CD4-positive, alpha-beta memory T cell (primary cell): ENCODE measurements around the gene TFDP2. TPM values are rescaled to one million over a fixed set of nuclear protein-coding genes. Genes with fewer than 3 reads are reported as not detected.

Experiments
- CTCF ChIA-PET: fragments of 350-600 bp; sonication (Branson Sonifier 250); formaldehyde crosslinking; loops from one replicate; lab custom pipeline; 2021; ENCODE audit warnings: inconsistent platforms; ENCODE audit not compliant: partially characterized antibody; lab: Charles Lee
- POLR2A ChIA-PET: fragments of 350-600 bp; sonication (Branson Sonifier 250); formaldehyde crosslinking; loops from one replicate; lab custom pipeline; 2021; ENCODE audit not compliant: partially characterized antibody; lab: Charles Lee
- DNase-seq, 5 donors: peaks; one replicate each; pipeline versions ENCODE4 v3.0.0 to v3.0.0-alpha.2; 2020 to 2022; ENCODE audit warnings: mixed read lengths in 1 of 5
- H3K27ac ChIP-seq: one replicate; pipeline ENCODE4 v1.7.0; 2013; ENCODE audit warnings: low read depth, low read length
- H3K27me3 ChIP-seq: 2 replicates; pipeline ENCODE4 v1.7.0; 2013; ENCODE audit warnings: mild to moderate bottlenecking, low read length, moderate library complexity; ENCODE audit not compliant: insufficient read depth
- H3K36me3 ChIP-seq: 2 replicates; pipeline ENCODE4 v1.7.0; 2013; ENCODE audit warnings: mild to moderate bottlenecking, low read length, moderate library complexity; ENCODE audit not compliant: insufficient read depth
- H3K4me1 ChIP-seq: 2 replicates; pipeline ENCODE4 v1.7.0; 2013; ENCODE audit warnings: mild to moderate bottlenecking, low read length, moderate library complexity; ENCODE audit not compliant: insufficient read depth
- H3K4me3 ChIP-seq, 2 donors: one replicate each; pipeline ENCODE4 v1.7.0; 2013; ENCODE audit warnings: low read length in 2 of 2, mild to moderate bottlenecking in 1 of 2
- H3K9me3 ChIP-seq, 2 donors: one replicate each; pipeline ENCODE4 v1.7.0; 2013; ENCODE audit warnings: low read length in 2 of 2, control low read depth in 1 of 2; ENCODE audit not compliant: control insufficient read depth in 1 of 2
- H3K27ac Mint-ChIP-seq, 7 donors: one replicate each; pipeline ENCODE4 v1.8.0; 2020 to 2021; ENCODE audit warnings: mixed read lengths in 7 of 7, mild to moderate bottlenecking in 6 of 7, inconsistent platforms in 3 of 7, moderate library complexity in 3 of 7
- H3K27me3 Mint-ChIP-seq, 2 donors: one replicate each; pipeline ENCODE4 v1.8.0; 2020 to 2021; ENCODE audit warnings: mixed read lengths in 2 of 2
- H3K36me3 Mint-ChIP-seq, 2 donors: one replicate each; pipeline ENCODE4 v1.8.0; 2020 to 2021; ENCODE audit warnings: mixed read lengths in 2 of 2, inconsistent platforms in 1 of 2, mild to moderate bottlenecking in 1 of 2
- H3K4me1 Mint-ChIP-seq, 4 donors: one replicate each; pipeline ENCODE4 v1.8.0; 2020 to 2021; ENCODE audit warnings: mixed read lengths in 4 of 4, mild to moderate bottlenecking in 1 of 4
- H3K4me3 Mint-ChIP-seq, 8 donors: one replicate each; pipeline ENCODE4 v1.8.0; 2020 to 2021; ENCODE audit warnings: mixed read lengths in 8 of 8, mild to moderate bottlenecking in 7 of 8, moderate library complexity in 6 of 8, inconsistent platforms in 3 of 8
- H3K9me3 Mint-ChIP-seq, 8 donors: one replicate each; pipeline ENCODE4 v1.8.0; 2020 to 2021; ENCODE audit warnings: mixed read lengths in 8 of 8, mild to moderate bottlenecking in 5 of 8, inconsistent platforms in 3 of 8, moderate library complexity in 1 of 8
- intact Hi-C: fragments of 100-400 bp; cut with micrococcal nuclease; formaldehyde crosslinking; loops from one replicate; pipeline ENCODE4 v1.15.1; 2023
- polyA plus RNA-seq, 2 donors: library from polyadenylated mRNA; unstranded; fragments of 300-500 nt; fragmentation: Illumina TruSeq; gene quantifications; one replicate each; pipeline ENCODE4 v1.2.3, GENCODE V29; 2021
- total RNA-seq, 2 experiments: library from RNA; stranded (reverse); gene quantifications; one replicate each; pipeline ENCODE4 v1.2.3, GENCODE V29; 2021

Gene TFDP2
- total and polyA plus RNA-seq, 4 experiments from 2014 or later: 13.6 to 31.5 (median 22.2) TPM

- no peak overlapping the region for H3K4me3 ChIP-seq
- intact Hi-C loops: no loop called here
- H3K27ac Mint-ChIP-seq: peak overlapping the region in 1 of 7 donors; percentile 6
- H3K9me3 ChIP-seq: no peaks in the 10 kb centered on the region
- no peaks in the 10 kb centered on the region for H3K4me1 ChIP-seq
- H3K9me3 Mint-ChIP-seq: no peaks in the 10 kb centered on the region
- DNase-seq: no peak
- no peaks in the 10 kb centered on the region for H3K36me3 ChIP-seq
- H3K4me1 Mint-ChIP-seq: no peaks in the 10 kb centered on the region
- H3K36me3 Mint-ChIP-seq: peaks cover 9 to 20% of the 10 kb centered on the region in 2 donors
- no peak overlapping the region for H3K27ac ChIP-seq
- no peak overlapping the region for H3K4me3 Mint-ChIP-seq
- POLR2A ChIA-PET: no interaction called here
- CTCF ChIA-PET: interaction anchor here (1.2 kb wide), 1 partner anchor 10 kb away, joined by 3 read pairs; no protein-coding TSS in a partner anchor
- no peaks in the 10 kb centered on the region for H3K27me3 Mint-ChIP-seq
- H3K27me3 ChIP-seq: no peaks in the 10 kb centered on the region
Measured at GRCh38 chr3:141972399-141972798, 176.9 kb downstream of the TFDP2 start.

- Mint-ChIP-seq H3K27ac (no peak overlapping the region), H3K36me3 (peaks cover 8 to 18% of the 10 kb centered on the region in 2 donors), H3K4me1 (no peaks in the 10 kb centered on the region), H3K27me3 (no peaks in the 10 kb centered on the region), H3K4me3 (no peak overlapping the region), H3K9me3 (no peaks in the 10 kb centered on the region)
- intact Hi-C loops: no loop called here
- ChIA-PET POLR2A (no interaction called here), CTCF (interaction anchor here (0.6 to 0.9 kb wide), 2 partner anchors 56 to 249 kb away, joined by 3 read pairs; no protein-coding TSS in a partner anchor)
- Histone ChIP-seq H3K9me3 (no peaks in the 10 kb centered on the region), H3K4me1 (no peaks in the 10 kb centered on the region), H3K27me3 (no peaks in the 10 kb centered on the region), H3K27ac (no peak overlapping the region), H3K4me3 (no peak overlapping the region), H3K36me3 (no peaks in the 10 kb centered on the region)
- DNase-seq: no peak
Measured at GRCh38 chr3:141971571-141971970, 177.8 kb downstream of the TFDP2 start.

DNA sequence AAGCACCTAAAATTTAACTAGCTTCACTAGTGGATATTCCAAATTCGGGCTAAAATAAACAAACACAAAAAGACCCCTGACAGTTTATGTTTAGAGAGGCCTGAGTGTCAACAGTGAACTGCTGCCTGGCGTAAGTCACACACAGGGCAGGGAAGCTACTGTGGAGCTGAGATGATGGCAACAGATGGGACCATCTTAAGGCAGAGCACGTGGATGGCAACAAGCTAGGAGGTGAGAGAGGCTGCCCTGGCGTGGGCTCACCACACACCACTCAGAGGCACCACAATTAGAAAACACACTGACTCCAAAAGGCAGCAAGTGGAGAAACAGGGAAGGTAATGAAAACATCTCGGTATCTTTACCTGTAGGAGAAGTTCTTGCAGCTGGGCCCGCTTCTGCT, 179.6 kb downstream of the TFDP2 start:
- H3K4me3 Mint-ChIP-seq: no peak overlapping the region
- no peak for DNase-seq
- CTCF ChIA-PET: no interaction called here

DNA sequence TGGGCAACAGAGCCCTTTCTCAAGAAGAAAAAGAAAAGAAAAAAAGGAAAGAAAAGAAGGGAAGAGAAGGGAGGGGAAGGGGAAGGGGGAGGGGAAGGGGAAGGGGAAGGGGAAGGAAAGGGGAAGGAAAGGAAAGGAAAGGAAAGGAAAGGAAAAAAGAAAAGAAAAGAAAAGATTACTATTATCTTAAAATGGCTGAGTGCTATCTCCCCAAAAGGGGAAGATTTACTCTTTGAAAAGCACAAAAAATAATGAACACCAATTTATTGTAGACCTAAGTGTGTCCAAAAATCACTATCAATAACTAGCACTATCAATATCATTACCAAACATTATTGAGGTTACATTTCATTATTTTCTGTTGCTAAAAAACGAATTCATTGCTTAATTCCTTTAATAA, 183.9 kb downstream of the TFDP2 start:
- H3K4me1 ChIP-seq: no peaks in the 10 kb centered on the region
- intact Hi-C loops: no loop called here
- ChIA-PET CTCF (interaction anchor here (1.0 kb wide), 1 partner anchor 314 kb away, joined by 3 read pairs; no protein-coding TSS in a partner anchor), POLR2A (no interaction called here)
- Mint-ChIP-seq H3K36me3 (peaks cover 3 to 12% of the 10 kb centered on the region in 2 donors), H3K9me3 (no peaks in the 10 kb centered on the region), H3K27me3 (no peaks in the 10 kb centered on the region), H3K4me3 (peak overlapping the region in 1 of 8 donors; percentile 20), H3K4me1 (no peaks in the 10 kb centered on the region), H3K27ac (no peak overlapping the region)
- H3K27ac ChIP-seq: no peak overlapping the region
- DNase-seq: no peak
- no peaks in the 10 kb centered on the region for H3K9me3 ChIP-seq
- no peaks in the 10 kb centered on the region for H3K27me3 ChIP-seq
- no peak overlapping the region for H3K4me3 ChIP-seq
- no peaks in the 10 kb centered on the region for H3K36me3 ChIP-seq

More for the DNA sequence above, 179.6 kb downstream of the TFDP2 start:
- no peaks in the 10 kb centered on the region for H3K27me3 Mint-ChIP-seq
- H3K4me3 ChIP-seq: no peak overlapping the region
- peak overlapping the region in 1 of 7 donors; percentile 70 for H3K27ac Mint-ChIP-seq
- intact Hi-C loops: no loop called here
- no peak overlapping the region for H3K27ac ChIP-seq
- POLR2A ChIA-PET: no interaction called here
- no peaks in the 10 kb centered on the region for H3K4me1 ChIP-seq
- no peaks in the 10 kb centered on the region for H3K9me3 ChIP-seq
- no peaks in the 10 kb centered on the region for H3K27me3 ChIP-seq
- H3K9me3 Mint-ChIP-seq: no peaks in the 10 kb centered on the region
- H3K4me1 Mint-ChIP-seq: no peaks in the 10 kb centered on the region
- peaks cover 3 to 13% of the 10 kb centered on the region in 2 donors for H3K36me3 Mint-ChIP-seq
- no peaks in the 10 kb centered on the region for H3K36me3 ChIP-seq

DNA sequence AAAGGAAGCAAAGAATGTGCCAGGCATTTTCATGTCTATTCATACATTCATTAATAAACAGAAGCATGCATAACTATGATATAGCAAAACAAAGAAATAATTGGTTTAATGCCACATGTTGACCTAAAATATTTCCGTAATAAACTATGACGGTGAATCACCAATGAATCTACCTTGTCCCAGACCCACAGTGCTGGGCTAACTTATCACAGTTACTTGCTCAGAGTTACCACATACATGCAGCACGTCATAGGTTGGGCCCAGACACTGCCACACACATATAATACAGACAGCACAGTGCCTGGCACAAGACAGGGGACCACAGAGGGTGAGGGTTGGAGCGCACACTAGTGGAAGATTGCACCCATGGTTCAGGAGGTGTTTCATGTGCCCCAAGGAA, 186.0 kb downstream of the TFDP2 start:
- ChIA-PET POLR2A (no interaction called here), CTCF (interaction anchor here (0.6 to 3.6 kb wide), 4 partner anchors 9 to 316 kb away, joined by 3 to 20 read pairs (median 3); no protein-coding TSS in a partner anchor)
- Histone ChIP-seq H3K4me3 (no peak overlapping the region), H3K27me3 (no peaks in the 10 kb centered on the region), H3K36me3 (no peaks in the 10 kb centered on the region), H3K4me1 (no peaks in the 10 kb centered on the region), H3K9me3 (no peaks in the 10 kb centered on the region), H3K27ac (no peak overlapping the region)
- no peak for DNase-seq
- Mint-ChIP-seq H3K9me3 (no peaks in the 10 kb centered on the region), H3K27ac (no peak overlapping the region), H3K27me3 (no peaks in the 10 kb centered on the region), H3K4me3 (no peak overlapping the region), H3K36me3 (peaks cover 11 to 20% of the 10 kb centered on the region in 2 donors), H3K4me1 (no peaks in the 10 kb centered on the region)
- intact Hi-C loops: no loop called here

GRCh38 chr3:141960731-141961130, 188.6 kb downstream of the TFDP2 start:
- Mint-ChIP-seq H3K4me3 (no peak overlapping the region), H3K36me3 (peaks cover 21 to 23% of the 10 kb centered on the region in 2 donors), H3K9me3 (no peaks in the 10 kb centered on the region), H3K27me3 (no peaks in the 10 kb centered on the region), H3K4me1 (no peaks in the 10 kb centered on the region), H3K27ac (peak overlapping the region in 1 of 7 donors; percentile 18)
- DNase-seq: no peak
- intact Hi-C loops: no loop called here
- Histone ChIP-seq H3K4me1 (no peaks in the 10 kb centered on the region), H3K9me3 (no peaks in the 10 kb centered on the region), H3K27me3 (no peaks in the 10 kb centered on the region), H3K27ac (no peak overlapping the region), H3K36me3 (no peaks in the 10 kb centered on the region), H3K4me3 (no peak overlapping the region)
- ChIA-PET CTCF (interaction anchor here (3.6 kb wide), 1 partner anchor 319 kb away, joined by 20 read pairs; no protein-coding TSS in a partner anchor), POLR2A (no interaction called here)

GRCh38 chr3:141959589-141960554, 189.5 kb downstream of the TFDP2 start:
- Mint-ChIP-seq H3K36me3 (peaks cover 21 to 23% of the 10 kb centered on the region in 2 donors), H3K27ac (no peak overlapping the region), H3K9me3 (no peaks in the 10 kb centered on the region), H3K4me1 (peaks cover 0 to 3% (median 0%) of the 10 kb centered on the region in 4 donors), H3K4me3 (no peak overlapping the region), H3K27me3 (no peaks in the 10 kb centered on the region)
- H3K27me3 ChIP-seq: no peaks in the 10 kb centered on the region
- DNase-seq: no peak
- no peaks in the 10 kb centered on the region for H3K9me3 ChIP-seq
- no peaks in the 10 kb centered on the region for H3K4me1 ChIP-seq
- H3K36me3 ChIP-seq: no peaks in the 10 kb centered on the region
- no peak overlapping the region for H3K4me3 ChIP-seq
- no peak overlapping the region for H3K27ac ChIP-seq
- ChIA-PET POLR2A (no interaction called here), CTCF (interaction anchor here (3.6 kb wide), 1 partner anchor 320 kb away, joined by 20 read pairs; no protein-coding TSS in a partner anchor)
- intact Hi-C loops: no loop called here
